ENCODE results near the gene TRPM4.

DNA sequence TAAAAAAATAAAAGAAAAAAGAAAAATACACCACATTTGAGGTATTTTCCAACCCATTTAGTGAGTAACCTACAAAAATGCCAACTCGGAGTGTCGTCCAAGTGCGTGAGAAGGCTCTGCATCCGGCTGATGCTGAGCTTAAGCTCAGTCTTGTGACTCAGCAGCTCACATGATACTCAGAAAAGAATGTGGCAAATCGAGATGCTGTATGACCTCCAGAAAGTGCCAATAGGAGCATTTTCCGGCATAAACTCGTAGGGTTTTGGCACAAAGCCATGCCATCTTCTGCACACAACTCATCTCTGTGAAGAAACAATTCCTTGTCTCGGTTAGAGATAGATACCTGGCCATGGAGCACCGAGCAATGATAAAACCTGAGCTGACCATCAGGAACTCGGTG, 58.5 kb downstream of the TRPM4 start:
- TF ChIP-seq CTCF (conservative IDR thresholded peaks at IDR 0.05; ENCODE audit: low read depth in 2 of 2) (no peak), EZH2phosphoT487 (IDR thresholded peaks at IDR 0.05; ENCODE audit: unreplicated experiment) (no peak), EZH2 (IDR thresholded peaks at IDR 0.05; ENCODE audit: low read depth, unreplicated experiment) (no peak)
